Measurements from ENCODE around the gene TSPAN6. TPM values are rescaled to one million over a fixed set of nuclear protein-coding genes. Genes with fewer than 3 reads are reported as not detected.

The TSPAN6 gene
- total and polyA plus RNA-seq, 7 experiments from 2014 or later: 1.0 to 7.7 (median 2.2) TPM; not detected in 1

DNA sequence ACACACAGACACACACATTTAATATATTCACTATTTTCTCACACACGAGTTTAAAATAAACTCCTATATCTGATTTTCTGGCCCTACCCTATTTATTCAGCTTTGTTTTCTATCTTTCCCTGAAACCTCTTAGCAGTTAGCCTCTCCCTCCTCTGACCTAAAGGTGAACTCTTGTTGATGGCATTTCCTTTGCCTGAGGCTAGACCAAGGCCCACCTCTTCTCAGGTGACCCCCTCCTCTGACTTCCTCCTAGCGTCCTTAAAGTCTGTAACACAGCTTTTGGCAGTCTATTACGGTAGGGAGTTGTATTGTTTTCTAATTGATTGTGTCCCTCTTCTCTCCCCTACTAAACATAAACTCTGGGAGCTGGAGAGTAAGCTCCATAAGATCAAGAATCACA lies 5.7 kb upstream of the TSPAN6 start:
- no peak overlapping the region for H3K4me3 ChIP-seq (ENCODE audit: low read length)
- CTCF ChIA-PET: no interaction called here
- H3K27ac ChIP-seq (ENCODE audit: low read depth, low read length): no peak overlapping the region
- H3K36me3 Mint-ChIP-seq: no peaks in the 10 kb centered on the region
- H3K4me1 Mint-ChIP-seq: peaks cover 0 to 2% (median under 1%) of the 10 kb centered on the region in 7 donors
- ATAC-seq (no peak), DNase-seq (no peak)
- intact Hi-C loops (cut with micrococcal nuclease): no loop called here
- H3K27me3 Mint-ChIP-seq: peaks cover 10 to 29% (median 12%) of the 10 kb centered on the region in 5 donors
- H3K27ac Mint-ChIP-seq: no peak overlapping the region
- no peaks in the 10 kb centered on the region for H3K9me3 ChIP-seq (ENCODE audit: control insufficient read depth in 2 of 3, low read length in 3 of 3)
- no peaks in the 10 kb centered on the region for H3K27me3 ChIP-seq (ENCODE audit: control insufficient read depth in 2 of 2, insufficient read depth in 2 of 2, low read length in 2 of 2)
- no peak overlapping the region for H3K4me3 Mint-ChIP-seq
- H3K4me1 ChIP-seq (ENCODE audit: control insufficient read depth in 2 of 2, insufficient read depth in 2 of 2, low read length in 2 of 2): no peaks in the 10 kb centered on the region
- POLR2A ChIA-PET: no interaction called here
- H3K36me3 ChIP-seq (ENCODE audit: control insufficient read depth in 2 of 3, insufficient read depth in 3 of 3, low read length in 3 of 3): no peaks in the 10 kb centered on the region
- H3K9me3 Mint-ChIP-seq: no peaks in the 10 kb centered on the region

DNA sequence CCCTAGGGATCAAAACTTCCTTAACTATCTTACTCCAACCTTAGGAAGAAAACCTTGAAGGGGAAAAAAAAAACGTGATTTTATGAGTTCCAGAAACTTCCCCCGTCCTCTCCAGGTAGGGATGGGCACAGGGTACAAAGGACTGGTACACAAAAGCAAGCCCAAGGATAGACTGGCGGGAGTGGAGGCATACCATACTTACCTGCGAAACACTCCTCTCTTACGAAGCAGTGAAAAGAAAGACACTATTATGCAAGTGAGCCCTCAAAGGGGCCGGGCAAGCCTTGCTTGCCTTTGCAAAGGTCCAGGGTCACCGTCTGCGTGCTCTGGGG lies 651 bp downstream of the TSPAN6 start:
- Mint-ChIP-seq H3K27me3 (peaks cover 0 to 25% (median 8%) of the 10 kb centered on the region in 5 donors), H3K9me3 (peaks cover 0 to 3% (median 0%) of the 10 kb centered on the region in 11 donors)
- POLR2A ChIA-PET: no interaction called here

GRCh38 chrX:100635040-100635439 lies 1.6 kb downstream of the TSPAN6 start:
- Histone ChIP-seq H3K27ac (ENCODE audit: low read depth, low read length) (no peak overlapping the region), H3K4me1 (ENCODE audit: control insufficient read depth in 2 of 2, insufficient read depth in 2 of 2, low read length in 2 of 2) (no peaks in the 10 kb centered on the region), H3K36me3 (ENCODE audit: control insufficient read depth in 2 of 3, insufficient read depth in 3 of 3, low read length in 3 of 3) (no peaks in the 10 kb centered on the region), H3K9me3 (ENCODE audit: control insufficient read depth in 2 of 3, low read length in 3 of 3) (no peaks in the 10 kb centered on the region), H3K27me3 (ENCODE audit: control insufficient read depth in 2 of 2, insufficient read depth in 2 of 2, low read length in 2 of 2) (no peaks in the 10 kb centered on the region), H3K4me3 (ENCODE audit: low read length) (no peak overlapping the region)
- CTCF ChIA-PET: no interaction called here
- Mint-ChIP-seq H3K9me3 (peaks cover 0 to 3% (median 0%) of the 10 kb centered on the region in 11 donors), H3K4me3 (peak overlapping the region in 2 of 10 donors; percentile 49 to 93), H3K27ac (peak overlapping the region in 1 of 9 donors; percentile 28), H3K36me3 (peaks cover 0 to 6% (median 0%) of the 10 kb centered on the region in 5 donors), H3K4me1 (peaks cover 0 to 21% (median 15%) of the 10 kb centered on the region in 7 donors), H3K27me3 (peaks cover 0 to 24% (median 8%) of the 10 kb centered on the region in 5 donors)
- intact Hi-C loops (cut with micrococcal nuclease): loop anchor here in 1 of 2 donors (5.0 kb wide), 1 partner anchor 757 kb away; the partner anchor contains the start of gene RPL36A
- no peak for ATAC-seq
- POLR2A ChIA-PET: no interaction called here
- DNase-seq: no peak

More for the DNA sequence above, 651 bp downstream of the TSPAN6 start:
- intact Hi-C loops (cut with micrococcal nuclease): loop anchor here (1.0 to 5.0 kb wide), 4 partner anchors 124 to 756 kb away; partner anchors contain the start of genes CSTF2 (in 1 of the 2), RPL36A (in 1 of the 2) and TIMM8A (in 1 of the 2)
- H3K36me3 ChIP-seq (ENCODE audit: control insufficient read depth in 2 of 3, insufficient read depth in 3 of 3, low read length in 3 of 3): no peaks in the 10 kb centered on the region
- H3K27ac ChIP-seq (ENCODE audit: low read depth, low read length): peak overlapping the region; percentile 63
- DNase-seq: peak in 1 of 9 donors; percentile 1
- H3K27me3 ChIP-seq (ENCODE audit: control insufficient read depth in 2 of 2, insufficient read depth in 2 of 2, low read length in 2 of 2): no peaks in the 10 kb centered on the region
- Mint-ChIP-seq H3K27ac (peak overlapping the region in 3 of 9 donors; percentile 31 to 93 (median 80)), H3K36me3 (no peaks in the 10 kb centered on the region), H3K4me1 (peaks cover 0 to 21% (median 15%) of the 10 kb centered on the region in 7 donors), H3K4me3 (peak overlapping the region in 9 of 10 donors; percentile 80 to 99 (median 93))
- CTCF ChIA-PET: no interaction called here
- no peak overlapping the region for H3K4me3 ChIP-seq (ENCODE audit: low read length)
- ATAC-seq: no peak
- H3K9me3 ChIP-seq (ENCODE audit: control insufficient read depth in 2 of 3, low read length in 3 of 3): no peaks in the 10 kb centered on the region
- no peaks in the 10 kb centered on the region for H3K4me1 ChIP-seq (ENCODE audit: control insufficient read depth in 2 of 2, insufficient read depth in 2 of 2, low read length in 2 of 2)

DNA sequence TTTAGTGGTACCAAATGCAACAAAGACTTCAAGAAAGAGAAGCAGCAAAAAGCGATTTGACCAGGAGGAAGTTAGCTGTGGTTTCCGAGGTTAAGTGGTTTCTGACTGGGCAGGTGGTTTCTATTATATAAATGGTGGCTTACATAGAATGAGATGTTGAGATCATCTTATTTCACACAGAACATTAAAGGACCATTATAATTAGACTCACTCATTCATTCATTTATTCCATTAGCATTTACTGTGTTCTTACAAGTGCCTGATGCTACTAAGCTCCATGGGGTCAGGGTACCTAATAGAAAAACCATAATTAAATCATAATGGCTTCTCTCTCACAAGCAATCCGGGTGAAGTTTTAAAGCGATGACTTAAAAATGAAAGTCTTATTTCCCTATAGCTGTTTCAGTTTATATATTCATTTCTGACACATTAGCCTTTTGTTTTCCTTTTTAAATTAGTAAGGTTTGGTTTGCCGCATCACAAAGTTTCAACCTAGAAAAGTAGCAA lies 10.6 kb downstream of the TSPAN6 start:
- H3K27me3 ChIP-seq (ENCODE audit: control insufficient read depth in 2 of 2, insufficient read depth in 2 of 2, low read length in 2 of 2): no peaks in the 10 kb centered on the region
- no peaks in the 10 kb centered on the region for H3K9me3 Mint-ChIP-seq
- peaks cover 6 to 11% (median 10%) of the 10 kb centered on the region in 7 donors for H3K4me1 Mint-ChIP-seq
- no peaks in the 10 kb centered on the region for H3K36me3 ChIP-seq (ENCODE audit: control insufficient read depth in 2 of 3, insufficient read depth in 3 of 3, low read length in 3 of 3)
- H3K4me3 ChIP-seq (ENCODE audit: low read length): no peak overlapping the region
- intact Hi-C loops (cut with micrococcal nuclease): no loop called here
- ATAC-seq (no peak), DNase-seq (no peak)
- ChIA-PET POLR2A (interaction anchor here (0.8 kb wide), 1 partner anchor 10 kb away, joined by 3 read pairs; the partner anchor contains the start of gene TSPAN6), CTCF (no interaction called here)
- no peak overlapping the region for H3K27ac ChIP-seq (ENCODE audit: low read depth, low read length)
- H3K27me3 Mint-ChIP-seq: peaks cover 0 to 3% (median 0%) of the 10 kb centered on the region in 5 donors
- peaks cover 0 to 7% (median 0%) of the 10 kb centered on the region in 5 donors for H3K36me3 Mint-ChIP-seq
- H3K4me1 ChIP-seq (ENCODE audit: control insufficient read depth in 2 of 2, insufficient read depth in 2 of 2, low read length in 2 of 2): no peaks in the 10 kb centered on the region
- H3K9me3 ChIP-seq (ENCODE audit: control insufficient read depth in 2 of 3, low read length in 3 of 3): no peaks in the 10 kb centered on the region
- no peak overlapping the region for H3K27ac Mint-ChIP-seq
- peak overlapping the region in 1 of 10 donors; percentile 2 for H3K4me3 Mint-ChIP-seq

- peaks cover 6 to 11% (median 10%) of the 10 kb centered on the region in 7 donors for H3K4me1 Mint-ChIP-seq
- intact Hi-C loops (cut with micrococcal nuclease): no loop called here
- H3K27me3 ChIP-seq (ENCODE audit: control insufficient read depth in 2 of 2, insufficient read depth in 2 of 2, low read length in 2 of 2): no peaks in the 10 kb centered on the region
- H3K36me3 ChIP-seq (ENCODE audit: control insufficient read depth in 2 of 3, insufficient read depth in 3 of 3, low read length in 3 of 3): no peaks in the 10 kb centered on the region
- no peaks in the 10 kb centered on the region for H3K9me3 ChIP-seq (ENCODE audit: control insufficient read depth in 2 of 3, low read length in 3 of 3)
- peaks cover 0 to 2% (median 0%) of the 10 kb centered on the region in 11 donors for H3K9me3 Mint-ChIP-seq
- no peak overlapping the region for H3K4me3 ChIP-seq (ENCODE audit: low read length)
- H3K27me3 Mint-ChIP-seq: peaks cover 0 to 3% (median 0%) of the 10 kb centered on the region in 5 donors
- DNase-seq (no peak), ATAC-seq (no peak)
- H3K27ac Mint-ChIP-seq: no peak overlapping the region
- H3K27ac ChIP-seq (ENCODE audit: low read depth, low read length): no peak overlapping the region
- no peak overlapping the region for H3K4me3 Mint-ChIP-seq
- ChIA-PET POLR2A (no interaction called here), CTCF (no interaction called here)
- no peaks in the 10 kb centered on the region for H3K36me3 Mint-ChIP-seq
- H3K4me1 ChIP-seq (ENCODE audit: control insufficient read depth in 2 of 2, insufficient read depth in 2 of 2, low read length in 2 of 2): no peaks in the 10 kb centered on the region
These were observed 13.6 kb downstream of the TSPAN6 start for GRCh38 chrX:100623001-100623400.

DNA sequence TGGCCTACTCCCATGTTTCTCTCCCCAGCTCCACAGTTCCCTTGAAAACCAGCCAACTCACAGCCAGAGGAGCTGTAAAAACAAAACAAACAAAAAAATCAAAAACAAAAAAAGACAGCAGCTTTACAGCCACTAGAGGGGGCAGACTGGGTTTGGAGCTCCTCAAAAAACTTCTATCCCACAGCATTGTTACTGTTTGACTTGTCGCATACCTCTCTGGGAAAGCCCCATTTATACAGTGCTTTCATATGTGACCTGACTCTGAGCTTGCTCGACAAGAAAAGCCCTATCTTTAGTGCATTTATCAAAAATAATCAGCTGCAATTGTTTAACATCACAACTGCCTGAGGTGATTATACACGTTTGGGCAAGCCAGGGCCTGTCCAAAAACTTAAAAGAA lies 21.6 kb downstream of the TSPAN6 start:
- no peaks in the 10 kb centered on the region for H3K27me3 ChIP-seq (ENCODE audit: control insufficient read depth in 2 of 2, insufficient read depth in 2 of 2, low read length in 2 of 2)
- peak in 1 of 9 donors; percentile 6 for DNase-seq
- POLR2A ChIA-PET: no interaction called here

DNA sequence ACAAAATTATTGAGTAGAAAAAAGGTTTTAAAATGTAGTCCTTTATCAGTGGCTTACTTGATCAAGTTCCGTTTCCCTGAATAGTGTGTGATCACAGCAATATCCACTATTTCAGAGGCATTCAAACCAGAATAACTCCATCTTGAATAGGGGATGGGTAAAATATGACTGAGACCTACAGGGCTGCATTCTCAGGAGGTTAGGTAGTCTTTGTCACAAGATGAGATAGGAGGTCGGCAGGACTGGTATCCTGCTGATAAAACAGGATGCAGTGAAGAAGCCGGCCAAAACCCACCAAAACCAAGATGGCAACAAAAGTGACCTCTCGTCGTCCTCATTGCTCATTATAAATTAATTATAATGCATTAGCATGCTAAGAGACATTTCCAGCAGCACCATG lies 24.7 kb downstream of the TSPAN6 start:
- Mint-ChIP-seq H3K9me3 (peaks cover 0 to 1% (median 0%) of the 10 kb centered on the region in 11 donors), H3K4me1 (no peaks in the 10 kb centered on the region), H3K36me3 (no peaks in the 10 kb centered on the region), H3K27me3 (peaks cover 0 to 5% (median 2%) of the 10 kb centered on the region in 5 donors), H3K27ac (no peak overlapping the region), H3K4me3 (no peak overlapping the region)
- Histone ChIP-seq H3K27ac (ENCODE audit: low read depth, low read length) (no peak overlapping the region), H3K9me3 (ENCODE audit: control insufficient read depth in 2 of 3, low read length in 3 of 3) (no peaks in the 10 kb centered on the region), H3K36me3 (ENCODE audit: control insufficient read depth in 2 of 3, insufficient read depth in 3 of 3, low read length in 3 of 3) (no peaks in the 10 kb centered on the region), H3K4me1 (ENCODE audit: control insufficient read depth in 2 of 2, insufficient read depth in 2 of 2, low read length in 2 of 2) (no peaks in the 10 kb centered on the region), H3K4me3 (ENCODE audit: low read length) (no peak overlapping the region), H3K27me3 (ENCODE audit: control insufficient read depth in 2 of 2, insufficient read depth in 2 of 2, low read length in 2 of 2) (no peaks in the 10 kb centered on the region)
- CTCF ChIA-PET: no interaction called here
- intact Hi-C loops (cut with micrococcal nuclease): no loop called here
- no peak for DNase-seq
- POLR2A ChIA-PET: no interaction called here
- ATAC-seq: no peak

More for the DNA sequence above, 21.6 kb downstream of the TSPAN6 start:
- H3K4me3 ChIP-seq (ENCODE audit: low read length): no peak overlapping the region
- H3K36me3 ChIP-seq (ENCODE audit: control insufficient read depth in 2 of 3, insufficient read depth in 3 of 3, low read length in 3 of 3): no peaks in the 10 kb centered on the region
- H3K9me3 ChIP-seq (ENCODE audit: control insufficient read depth in 2 of 3, low read length in 3 of 3): no peaks in the 10 kb centered on the region
- Mint-ChIP-seq H3K27ac (no peak overlapping the region), H3K36me3 (no peaks in the 10 kb centered on the region), H3K27me3 (peaks cover 0 to 10% (median 2%) of the 10 kb centered on the region in 5 donors), H3K9me3 (peaks cover 0 to 3% (median 0%) of the 10 kb centered on the region in 11 donors), H3K4me3 (no peak overlapping the region), H3K4me1 (no peaks in the 10 kb centered on the region)
- intact Hi-C loops (cut with micrococcal nuclease): no loop called here
- CTCF ChIA-PET: no interaction called here
- no peaks in the 10 kb centered on the region for H3K4me1 ChIP-seq (ENCODE audit: control insufficient read depth in 2 of 2, insufficient read depth in 2 of 2, low read length in 2 of 2)
- peak; percentile 46 for ATAC-seq
- no peak overlapping the region for H3K27ac ChIP-seq (ENCODE audit: low read depth, low read length)
